ENCODE data around the gene CCSER1. TPM values are rescaled to one million over a fixed set of nuclear protein-coding genes. Genes with fewer than 3 reads are reported as not detected.
"Not testable (repeated sequence)": the region's sequence is repeated elsewhere in the genome, so short reads cannot be mapped to it uniquely, and the experiment has no call there.

CCSER1 gene
- total RNA-seq, 1 donor from 2014 or later, result 0.23 TPM

- DNase-seq (ENCODE audit: low spot score), result no peak
- no peak for ATAC-seq
Measured at GRCh38 chr4:91108751-91109150, 981.6 kb downstream of the CCSER1 start.

GRCh38 chr4:91111556-91111955 is 984.4 kb downstream of the CCSER1 start:
- ATAC-seq (no peak), DNase-seq (ENCODE audit: low spot score) (no peak)

- DNase-seq (ENCODE audit: low spot score) (no peak), ATAC-seq (peak; percentile 57)
Measured at GRCh38 chr4:91113130-91113706, 986.0 kb downstream of the CCSER1 start.

GRCh38 chr4:91114386-91114785 is 987.2 kb downstream of the CCSER1 start:
- ATAC-seq, result no peak
- DNase-seq (ENCODE audit: low spot score), result no peak

GRCh38 chr4:91116861-91117260 is 989.7 kb downstream of the CCSER1 start:
- ATAC-seq (no peak), DNase-seq (ENCODE audit: low spot score) (no peak)

- ATAC-seq (no peak), DNase-seq (ENCODE audit: low spot score) (no peak)
Measured at GRCh38 chr4:91118597-91118996, 991.4 kb downstream of the CCSER1 start.

- no peak for ATAC-seq
- no peak for DNase-seq (ENCODE audit: low spot score)
Measured at GRCh38 chr4:91123742-91124141, 996.5 kb downstream of the CCSER1 start.

- ATAC-seq (no peak), DNase-seq (ENCODE audit: low spot score) (no peak)
Measured at GRCh38 chr4:91127192-91127591, 1000.0 kb downstream of the CCSER1 start.

- DNase-seq (ENCODE audit: low spot score) (no peak), ATAC-seq (no peak)
Measured at GRCh38 chr4:91127831-91128230, 1000.6 kb downstream of the CCSER1 start.

- ATAC-seq (no peak), DNase-seq (ENCODE audit: low spot score) (no peak)
Measured at GRCh38 chr4:91128519-91128918, 1001.3 kb downstream of the CCSER1 start.

GRCh38 chr4:91147067-91147466 is 1019.9 kb downstream of the CCSER1 start:
- DNase-seq (ENCODE audit: low spot score), result no peak
- no peak for ATAC-seq

- ATAC-seq; DNase-seq (ENCODE audit: low spot score): not testable (repeated sequence)
Measured at GRCh38 chr4:91154041-91154440, 1026.8 kb downstream of the CCSER1 start.

GRCh38 chr4:91167864-91168653 is 1040.9 kb downstream of the CCSER1 start:
- DNase-seq (ENCODE audit: low spot score); ATAC-seq: not testable (repeated sequence)

GRCh38 chr4:91170768-91171167 is 1043.6 kb downstream of the CCSER1 start:
- ATAC-seq, result no peak
- no peak for DNase-seq (ENCODE audit: low spot score)

GRCh38 chr4:91171217-91171616 is 1044.0 kb downstream of the CCSER1 start:
- ATAC-seq (no peak), DNase-seq (ENCODE audit: low spot score) (no peak)

GRCh38 chr4:91185061-91185460 is 1057.9 kb downstream of the CCSER1 start:
- DNase-seq (ENCODE audit: low spot score); ATAC-seq: not testable (repeated sequence)

- ATAC-seq, result no peak
Measured at GRCh38 chr4:91198951-91199350, 1071.8 kb downstream of the CCSER1 start.

GRCh38 chr4:91207535-91207934 is 1080.3 kb downstream of the CCSER1 start:
- no peak for DNase-seq (ENCODE audit: low spot score)
- ATAC-seq, result no peak

More at GRCh38 chr4:91198951-91199350, 1071.8 kb downstream of the CCSER1 start:
- no peak for DNase-seq (ENCODE audit: low spot score)

- ATAC-seq, result no peak
- DNase-seq (ENCODE audit: low spot score), result no peak
Measured at GRCh38 chr4:91212211-91212610, 1085.0 kb downstream of the CCSER1 start.

GRCh38 chr4:91217831-91218403 is 1090.7 kb downstream of the CCSER1 start:
- not testable (repeated sequence) for ATAC-seq; DNase-seq (ENCODE audit: low spot score)

GRCh38 chr4:91220315-91220714 is 1093.1 kb downstream of the CCSER1 start:
- ATAC-seq, result no peak
- no peak for DNase-seq (ENCODE audit: low spot score)

- no peak for ATAC-seq
- DNase-seq (ENCODE audit: low spot score), result no peak
Measured at GRCh38 chr4:91222014-91222413, 1094.8 kb downstream of the CCSER1 start.

All from left lobe of liver (tissue), 2 donors.